Measurements from ENCODE around the gene PRR12. TPM values are rescaled to one million over a fixed set of nuclear protein-coding genes. Genes with fewer than 3 reads are reported as not detected.

The PRR12 gene
- total and polyA plus RNA-seq, 2 donors (not counting 3 experiments of a cell fraction or from before 2014, with no cell fraction given), result 1.9 to 37.0 TPM

GRCh38 chr19:49643466-49643865 is 52.5 kb downstream of the PRR12 start:
- ChIA-PET POLR2A (interaction anchor here (0.6 kb wide), 1 partner anchor 116 kb away, joined by 4 read pairs; the partner anchor contains the start of gene RCN3), CTCF (interaction anchor here (1.3 to 2.4 kb wide), 2 partner anchors 21 to 73 kb away, joined by 3 to 9 read pairs; partner anchors contain the start of genes BCL2L12 and IRF3)
- TF ChIP-seq EZH2 (IDR thresholded peaks at IDR 0.05; ENCODE audit: borderline replicate concordance, low read depth, low read length, severe bottlenecking), result no peak
- TF ChIP-seq CTCF (IDR thresholded peaks at IDR 0.05; ENCODE audit: extremely low read depth in 1 of 2, insufficient read depth in 1 of 2, low read depth in 1 of 2, low read length in 2 of 2), result no peak
- no peak for TF ChIP-seq GATA2 (IDR thresholded peaks at IDR 0.05; ENCODE audit: insufficient read depth, insufficient read length, low read depth, low read length)
- no peak for TF ChIP-seq MAX (IDR thresholded peaks at IDR 0.05; ENCODE audit: insufficient read depth, insufficient read length)
- no peak for TF ChIP-seq FOS (IDR thresholded peaks at IDR 0.05; ENCODE audit: borderline replicate concordance, insufficient read depth, low read length)
- no peak for TF ChIP-seq POLR2AphosphoS5 (IDR thresholded peaks at IDR 0.05; ENCODE audit: insufficient read depth, low read depth, low read length)
- TF ChIP-seq MYC (IDR thresholded peaks at IDR 0.05; ENCODE audit: low read depth, low read length), result no peak
- TF ChIP-seq POLR2A (IDR thresholded peaks at IDR 0.05; ENCODE audit: low read depth, low read length), result no peak
- TF ChIP-seq JUN (IDR thresholded peaks at IDR 0.05; ENCODE audit: borderline replicate concordance, insufficient read depth, insufficient read length, low read depth), result no peak
- H3K36me3 ChIP-seq (ENCODE audit: control insufficient read depth in 2 of 2, extremely low read depth in 1 of 2, insufficient read depth in 2 of 2, low read length in 2 of 2), result peaks cover 2 to 17% of the 10 kb centered on the region in 2 experiments
- H3K27ac ChIP-seq (ENCODE audit: insufficient read depth, low read depth, low read length), result no peak overlapping the region
- H4K20me1 ChIP-seq (replicated peaks; ENCODE audit: control insufficient read depth, extremely low read depth, insufficient read depth, low read length), result no peaks in the 10 kb centered on the region
- peak overlapping the region; percentile 96 for H3K4me2 ChIP-seq (ENCODE audit: insufficient read depth, low read length)
- no peaks in the 10 kb centered on the region for H3K27me3 ChIP-seq (ENCODE audit: control insufficient read depth in 2 of 2, insufficient read depth in 2 of 2, low read length in 2 of 2)
- H3K9me1 ChIP-seq (replicated peaks; ENCODE audit: control insufficient read depth, extremely low read depth, insufficient read depth, low read length), result no peaks in the 10 kb centered on the region
- no peak overlapping the region for H3K9ac ChIP-seq (replicated peaks; ENCODE audit: extremely low read depth, insufficient read depth, low read length)
- BruUV-seq (replicated peaks), result no TSS peak
- no peak for DNase-seq (ENCODE audit: low read depth, low spot score)
- peaks cover 24% of the 10 kb centered on the region for H3K4me1 ChIP-seq (ENCODE audit: control insufficient read depth, extremely low read depth, insufficient read depth, low read length)
- no peak for FAIRE-seq
- H3K9me3 ChIP-seq (replicated peaks; ENCODE audit: control insufficient read depth, insufficient read depth, low read length), result no peaks in the 10 kb centered on the region
- dilution Hi-C loops (cut with MboI; ENCODE audit: extremely low pct_ligation_motif_present, low sequenced_read_pairs), result no loop called here
- no peak overlapping the region for H2AFZ ChIP-seq (ENCODE audit: low read depth, low read length)
- intact Hi-C loops (cut with micrococcal nuclease), result loop anchor here (5.0 kb wide), 1 partner anchor 191 kb away; the partner anchor contains the start of genes ALDH16A1 and PIH1D1
- peaks cover 57% of the 10 kb centered on the region for H3K79me2 ChIP-seq (ENCODE audit: control insufficient read depth, insufficient read depth, low read length)
- peak overlapping the region in 1 of 3 experiments; percentile 97 for H3K4me3 ChIP-seq (replicated peaks in 1 of 3; ENCODE audit: insufficient read depth in 1 of 3, low read depth in 1 of 3, low read length in 3 of 3)
